Hepatocyte (in vitro differentiated cells): Measurements from ENCODE around the gene AGPS. TPM values are rescaled to one million over a fixed set of nuclear protein-coding genes. Genes with fewer than 3 reads are reported as not detected.
"Not testable (repeated sequence)": the region's sequence is repeated elsewhere in the genome, so short reads cannot be mapped to it uniquely, and the experiment has no call there.

Experiments used
- DNase-seq: peaks from one replicate; pipeline ENCODE4 v3.0.0-alpha.2; 2016; ENCODE audit warnings: low spot score
- H2AFZ ChIP-seq: fragments of 200-600 bp; sonication (generic); 2 replicates; pipeline ENCODE4 v1.6.0; 2016; ENCODE audit warnings: antibody characterized with exemption, mild to moderate bottlenecking
- H3K27ac ChIP-seq: fragments of 200-600 bp; sonication (generic); 2 replicates; pipeline ENCODE4 v1.5.1; 2016; ENCODE audit warnings: mild to moderate bottlenecking
- H3K27me3 ChIP-seq: fragments of 200-600 bp; sonication (generic); 2 replicates; pipeline ENCODE4 v1.6.1; 2016
- H3K36me3 ChIP-seq: fragments of 200-600 bp; sonication (generic); replicated peaks from 2 replicates; pipeline ENCODE4 v1.5.1; 2016; ENCODE audit warnings: low read depth; ENCODE audit not compliant: insufficient read depth
- H3K4me1 ChIP-seq: fragments of 200-600 bp; sonication (generic); 2 replicates; pipeline ENCODE4 v1.5.1; 2016; ENCODE audit warnings: mild to moderate bottlenecking, moderate library complexity; ENCODE audit not compliant: insufficient read depth
- H3K4me2 ChIP-seq: fragments of 200-600 bp; sonication (generic); 2 replicates; pipeline ENCODE4 v1.6.0; 2016
- H3K4me3 ChIP-seq: fragments of 200-600 bp; sonication (generic); 2 replicates; pipeline ENCODE4 v1.5.1; 2016; ENCODE audit warnings: mild to moderate bottlenecking
- H3K79me2 ChIP-seq: fragments of 200-600 bp; sonication (generic); 2 replicates; pipeline ENCODE4 v1.6.0; 2017; ENCODE audit warnings: mild to moderate bottlenecking
- H3K9me2 ChIP-seq: fragments of 200-600 bp; sonication (generic); replicated peaks from 2 replicates; pipeline ENCODE4 v1.6.0; 2017; ENCODE audit warnings: mild to moderate bottlenecking; ENCODE audit not compliant: insufficient read depth
- H3K9me3 ChIP-seq: fragments of 200-600 bp; sonication (generic); 2 replicates; pipeline ENCODE4 v1.5.1; 2016; ENCODE audit warnings: low read depth, mild to moderate bottlenecking
- H4K20me1 ChIP-seq: fragments of 200-600 bp; sonication (generic); 2 replicates; pipeline ENCODE4 v1.6.0; 2016; ENCODE audit warnings: mild to moderate bottlenecking; ENCODE audit not compliant: insufficient read depth, poor library complexity, severe bottlenecking
- EZH2 ChIP-seq: fragments of 200-600 bp; sonication (generic); IDR thresholded peaks from 2 replicates; pipeline ENCODE4 v1.6.1; 2016; ENCODE audit warnings: antibody characterized with exemption, mild to moderate bottlenecking, borderline replicate concordance
- EZH2phosphoT487 ChIP-seq: fragments of 200-600 bp; sonication (generic); IDR thresholded peaks from one replicate; pipeline ENCODE4 v1.6.1; 2018; ENCODE audit warnings: antibody characterized with exemption, mild to moderate bottlenecking, low read depth, moderate library complexity; ENCODE audit not compliant: unreplicated experiment, severe bottlenecking
- WGBS: methylation state at CpG from one replicate; pipeline ENCODE4 v1.1.6; 2016; ENCODE audit warnings: low lambda C conversion rate; ENCODE audit errors: missing lambda C conversion rate; 5-methylcytosine and 5-hydroxymethylcytosine counted together
- polyA plus RNA-seq: library from polyadenylated mRNA; unstranded; fragments of >200 nt; fragmentation: Nextera tagmentation; extraction: Ambion mirVana; gene quantifications from 2 replicates; pipeline ENCODE4 v1.2.1, GENCODE V29; 2016
- total RNA-seq: library from RNA; depleted of rRNA; stranded (reverse); fragments of >200 nt; gene quantifications from 2 replicates; pipeline ENCODE4 v1.2.3, GENCODE V29; 2014
- TF ChIP-seq, protein P1 (sequence below): fragments of 200-600 bp; sonication (generic); IDR thresholded peaks from 2 replicates; pipeline ENCODE4 v1.5.1; 2016; ENCODE audit warnings: antibody characterized with exemption, mild to moderate bottlenecking; ENCODE audit not compliant: poor library complexity

Gene AGPS
- total and polyA plus RNA-seq, 2 experiments from 2014 or later: 26.6 to 36.1 TPM

GRCh38 chr2:177478907-177479306 lies 86.3 kb downstream of the AGPS start:
- no peaks in the 10 kb centered on the region for H3K27me3 ChIP-seq
- H3K4me2 ChIP-seq: no peak overlapping the region
- no peak overlapping the region for H3K27ac ChIP-seq
- no peaks in the 10 kb centered on the region for H3K9me3 ChIP-seq
- 87% methylated on average over 2 of the region's 2 CpGs for WGBS
- no peaks in the 10 kb centered on the region for H3K4me1 ChIP-seq
- no peak overlapping the region for H2AFZ ChIP-seq
- no peak overlapping the region for H3K4me3 ChIP-seq
- no peaks in the 10 kb centered on the region for H4K20me1 ChIP-seq
- TF ChIP-seq EZH2phosphoT487 (no peak), EZH2 (no peak)
- TF ChIP-seq, protein P1, sequence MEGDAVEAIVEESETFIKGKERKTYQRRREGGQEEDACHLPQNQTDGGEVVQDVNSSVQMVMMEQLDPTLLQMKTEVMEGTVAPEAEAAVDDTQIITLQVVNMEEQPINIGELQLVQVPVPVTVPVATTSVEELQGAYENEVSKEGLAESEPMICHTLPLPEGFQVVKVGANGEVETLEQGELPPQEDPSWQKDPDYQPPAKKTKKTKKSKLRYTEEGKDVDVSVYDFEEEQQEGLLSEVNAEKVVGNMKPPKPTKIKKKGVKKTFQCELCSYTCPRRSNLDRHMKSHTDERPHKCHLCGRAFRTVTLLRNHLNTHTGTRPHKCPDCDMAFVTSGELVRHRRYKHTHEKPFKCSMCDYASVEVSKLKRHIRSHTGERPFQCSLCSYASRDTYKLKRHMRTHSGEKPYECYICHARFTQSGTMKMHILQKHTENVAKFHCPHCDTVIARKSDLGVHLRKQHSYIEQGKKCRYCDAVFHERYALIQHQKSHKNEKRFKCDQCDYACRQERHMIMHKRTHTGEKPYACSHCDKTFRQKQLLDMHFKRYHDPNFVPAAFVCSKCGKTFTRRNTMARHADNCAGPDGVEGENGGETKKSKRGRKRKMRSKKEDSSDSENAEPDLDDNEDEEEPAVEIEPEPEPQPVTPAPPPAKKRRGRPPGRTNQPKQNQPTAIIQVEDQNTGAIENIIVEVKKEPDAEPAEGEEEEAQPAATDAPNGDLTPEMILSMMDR: no peak
- no peaks in the 10 kb centered on the region for H3K9me2 ChIP-seq
- no peaks in the 10 kb centered on the region for H3K36me3 ChIP-seq
- no peaks in the 10 kb centered on the region for H3K79me2 ChIP-seq
- no peak for DNase-seq

DNA sequence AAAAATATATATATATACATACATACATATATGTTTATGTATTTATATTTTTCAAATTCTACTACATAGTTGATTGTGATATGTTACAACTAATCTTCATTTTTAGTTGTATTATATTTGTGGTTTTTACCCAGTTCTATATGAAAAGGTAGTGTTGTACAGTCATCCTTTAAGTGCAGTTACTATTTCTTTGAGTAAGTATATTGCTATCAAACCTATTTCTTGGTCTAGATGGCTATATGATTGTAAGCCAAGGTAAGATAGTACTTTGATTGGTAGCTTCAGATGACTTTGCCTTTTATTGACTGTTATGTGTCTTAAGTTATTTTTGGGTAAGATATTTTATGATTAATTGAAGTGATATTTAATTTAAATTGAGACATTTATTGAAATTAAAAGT lies 89.6 kb downstream of the AGPS start:
- Histone ChIP-seq H4K20me1 (no peaks in the 10 kb centered on the region), H3K27ac (no peak overlapping the region), H3K27me3 (no peaks in the 10 kb centered on the region), H3K4me1 (no peaks in the 10 kb centered on the region), H3K36me3 (no peaks in the 10 kb centered on the region), H3K79me2 (no peaks in the 10 kb centered on the region), H3K9me2 (no peaks in the 10 kb centered on the region), H3K4me3 (no peak overlapping the region), H2AFZ (no peak overlapping the region), H3K4me2 (no peak overlapping the region), H3K9me3 (no peaks in the 10 kb centered on the region)
- TF ChIP-seq EZH2phosphoT487: no peak
- TF ChIP-seq, protein P1: no peak
- no peak for TF ChIP-seq EZH2
- no peak for DNase-seq

DNA sequence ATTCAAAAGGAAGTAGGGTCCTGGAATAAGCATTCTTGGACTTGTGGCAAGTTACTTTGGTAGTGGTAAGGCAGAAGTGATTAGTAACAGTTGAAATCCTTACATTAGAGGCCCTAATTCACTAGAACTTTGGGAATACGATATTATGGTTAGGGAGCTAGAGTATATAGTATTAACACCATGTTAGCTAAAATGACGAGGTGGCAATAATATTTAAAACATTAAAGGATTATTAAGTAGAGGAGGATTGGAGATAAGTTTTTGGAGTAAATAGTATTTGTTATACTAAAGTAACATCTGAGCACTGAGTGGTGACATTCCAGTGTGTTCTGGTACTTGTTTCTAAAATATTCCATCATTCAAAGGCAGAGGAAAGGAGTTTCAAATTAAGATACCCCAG lies 91.0 kb downstream of the AGPS start:
- H3K27me3 ChIP-seq: no peaks in the 10 kb centered on the region
- TF ChIP-seq EZH2phosphoT487 (no peak), EZH2 (no peak)
- TF ChIP-seq, protein P1: no peak
- no peaks in the 10 kb centered on the region for H3K36me3 ChIP-seq
- H3K79me2 ChIP-seq: no peaks in the 10 kb centered on the region
- no peaks in the 10 kb centered on the region for H3K9me3 ChIP-seq
- no peaks in the 10 kb centered on the region for H3K4me1 ChIP-seq
- H4K20me1 ChIP-seq: no peaks in the 10 kb centered on the region
- no peak overlapping the region for H3K27ac ChIP-seq
- no peak overlapping the region for H3K4me2 ChIP-seq
- no peak for DNase-seq
- no peak overlapping the region for H2AFZ ChIP-seq
- H3K9me2 ChIP-seq: no peaks in the 10 kb centered on the region
- no peak overlapping the region for H3K4me3 ChIP-seq
- 92% methylated on average over 2 of the region's 2 CpGs for WGBS

DNA sequence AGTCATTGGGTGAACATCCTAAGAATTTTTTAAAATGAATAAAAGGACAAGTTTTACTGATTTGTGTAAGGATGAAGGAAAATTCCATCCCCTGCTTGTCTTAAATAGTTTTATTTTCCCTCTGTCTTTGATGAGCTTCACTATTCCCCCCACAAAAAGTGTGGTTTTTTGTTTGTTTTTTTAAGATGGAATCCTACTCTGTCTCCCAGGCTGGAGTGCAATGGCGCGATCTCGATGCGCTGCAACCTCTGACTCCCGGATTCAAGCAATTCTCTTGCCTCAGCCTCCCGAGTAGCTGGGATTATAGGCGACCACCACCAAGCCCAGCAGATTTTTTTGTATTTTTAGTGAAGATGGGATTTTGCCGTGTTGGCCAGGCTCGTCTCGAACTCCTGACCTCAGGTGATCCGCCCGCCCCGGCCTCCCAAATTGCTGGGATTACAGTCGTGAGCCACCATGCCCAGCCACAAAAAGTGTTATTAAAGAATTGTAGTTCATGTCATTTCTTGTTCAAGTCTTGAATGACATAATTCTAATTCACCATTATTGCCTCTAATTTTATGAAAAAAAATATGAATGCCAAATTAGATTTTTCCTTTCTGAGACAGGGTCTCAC lies 91.7 kb downstream of the AGPS start:
- Histone ChIP-seq H3K9me3 (no peaks in the 10 kb centered on the region), H3K36me3 (no peaks in the 10 kb centered on the region), H3K9me2 (no peaks in the 10 kb centered on the region), H3K4me1 (no peaks in the 10 kb centered on the region), H4K20me1 (no peaks in the 10 kb centered on the region), H3K4me3 (no peak overlapping the region), H2AFZ (no peak overlapping the region), H3K4me2 (no peak overlapping the region), H3K27me3 (no peaks in the 10 kb centered on the region), H3K27ac (no peak overlapping the region), H3K79me2 (no peaks in the 10 kb centered on the region)
- no peak for TF ChIP-seq EZH2phosphoT487
- TF ChIP-seq EZH2: no peak
- TF ChIP-seq, protein P1: no peak
- WGBS: 97% methylated on average over 14 of the region's 14 CpGs
- no peak for DNase-seq

GRCh38 chr2:177485657-177486056 lies 93.1 kb downstream of the AGPS start:
- H3K4me3 ChIP-seq: not testable (repeated sequence)

More at GRCh38 chr2:177485657-177486056, 93.1 kb downstream of the AGPS start:
- not testable (repeated sequence) for DNase-seq, H3K79me2 ChIP-seq, H3K9me2 ChIP-seq, H3K4me2 ChIP-seq, H3K27ac ChIP-seq, H3K27me3 ChIP-seq, H3K36me3 ChIP-seq, H3K4me1 ChIP-seq, H4K20me1 ChIP-seq, H2AFZ ChIP-seq, H3K9me3 ChIP-seq
- 91% methylated on average over 5 of the region's 5 CpGs for WGBS
